Esophagus (tissue), 2 donors: ENCODE measurements around the gene ACSL4. TPM values are rescaled to one million over a fixed set of nuclear protein-coding genes. Genes with fewer than 3 reads are reported as not detected.
"Not testable (repeated sequence)": the region's sequence is repeated elsewhere in the genome, so short reads cannot be mapped to it uniquely, and the experiment has no call there.

Source experiments
- H3K27ac ChIP-seq, 2 donors: one replicate each; pipeline ENCODE4 v1.5.1; 2013; ENCODE audit warnings: low read depth in 2 of 2, mild to moderate bottlenecking in 2 of 2, inconsistent platforms in 1 of 2, low read length in 1 of 2, moderate library complexity in 1 of 2
- H3K27me3 ChIP-seq, 2 donors: one replicate each; pipeline ENCODE4 v1.6.1; 2013; ENCODE audit warnings: low read length in 2 of 2, control low read depth in 1 of 2, mild to moderate bottlenecking in 1 of 2; ENCODE audit not compliant: insufficient read depth in 2 of 2, control insufficient read depth in 1 of 2
- H3K36me3 ChIP-seq, 2 donors: one replicate each; pipeline ENCODE4 v1.6.1; 2013; ENCODE audit warnings: low read length in 1 of 2; ENCODE audit not compliant: control insufficient read depth in 2 of 2, insufficient read depth in 2 of 2
- H3K4me1 ChIP-seq, 2 donors: one replicate each; pipeline ENCODE4 v1.6.1; 2013; ENCODE audit warnings: low read length in 1 of 2; ENCODE audit not compliant: control insufficient read depth in 2 of 2, insufficient read depth in 2 of 2
- H3K4me3 ChIP-seq, 2 donors: one replicate each; pipeline ENCODE4 v1.5.1; 2013; ENCODE audit warnings: low read length in 2 of 2, mild to moderate bottlenecking in 2 of 2, low read depth in 1 of 2, moderate library complexity in 1 of 2
- H3K9me3 ChIP-seq, 2 donors: one replicate each; pipeline ENCODE4 v1.6.1; 2013; ENCODE audit warnings: mild to moderate bottlenecking in 2 of 2, low read depth in 1 of 2, low read length in 1 of 2, moderate library complexity in 1 of 2; ENCODE audit not compliant: control insufficient read depth in 2 of 2, insufficient read depth in 1 of 2
- WGBS, 2 donors: extraction: QIAGEN DNeasy Blood & Tissue Kit; methylation state at CpG; one replicate each; pipeline ENCODE4 v1.1.7; 2013; 5-methylcytosine and 5-hydroxymethylcytosine counted together
- polyA plus RNA-seq, 2 donors: library from polyadenylated mRNA; stranded (reverse); fragments of 200-250 nt; gene quantifications; one replicate each; pipeline ENCODE4 v1.2.3, GENCODE V29; 2013
- donor health status: healthy with polysubstance abuse.
- donor health status: Bipolar disorder and iron deficiency.

ACSL4 gene
- polyA plus RNA-seq, 2 donors, result 5.9 to 7.4 TPM

DNA sequence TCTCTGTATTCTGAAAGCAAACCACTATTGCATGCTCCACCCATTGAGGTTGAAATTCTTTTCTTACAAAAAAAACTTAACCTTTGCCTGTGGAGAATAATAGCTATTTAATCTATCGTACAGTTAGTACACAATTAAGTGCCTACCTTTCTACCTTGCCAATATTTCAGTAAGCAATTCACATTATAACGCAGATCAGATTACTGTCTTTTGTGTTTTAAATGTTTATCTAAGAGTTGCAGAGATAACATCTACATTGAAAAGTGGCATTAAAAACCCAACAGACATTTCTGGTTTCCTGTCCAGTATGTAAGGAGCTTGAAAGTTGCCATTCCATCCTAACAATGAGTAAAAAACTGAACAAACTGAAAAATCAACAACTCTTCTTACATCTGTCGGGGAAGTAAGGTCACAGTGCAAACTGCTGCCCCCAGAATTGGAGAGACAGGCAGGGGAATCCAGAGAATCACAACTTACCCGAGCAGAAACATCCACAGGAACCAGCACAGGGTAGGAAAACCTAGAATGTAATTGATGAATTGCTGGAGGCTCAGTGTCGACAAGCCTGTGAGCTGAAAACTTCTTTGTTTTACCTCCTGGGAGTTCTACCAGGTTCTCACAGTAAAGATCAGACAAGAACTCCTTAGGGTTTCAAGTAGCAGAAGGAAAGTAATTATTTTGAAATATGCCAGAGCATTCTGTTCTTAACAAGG is 27.3 kb upstream of the ACSL4 start:
- 35 to 48% methylated on average over 5 of the region's 5 CpGs for WGBS, 2 donors
- no peak overlapping the region for H3K4me3 ChIP-seq
- H3K27me3 ChIP-seq, result no peaks in the 10 kb centered on the region
- H3K27ac ChIP-seq, result no peak overlapping the region
- no peaks in the 10 kb centered on the region for H3K9me3 ChIP-seq
- no peaks in the 10 kb centered on the region for H3K4me1 ChIP-seq
- H3K36me3 ChIP-seq, result no peaks in the 10 kb centered on the region

GRCh38 chrX:109753256-109753655 is 20.2 kb upstream of the ACSL4 start:
- Histone ChIP-seq H3K4me3 (no peak overlapping the region), H3K9me3 (no peaks in the 10 kb centered on the region), H3K36me3 (no peaks in the 10 kb centered on the region), H3K27ac (no peak overlapping the region), H3K4me1 (no peaks in the 10 kb centered on the region), H3K27me3 (peaks cover 0 to 2% of the 10 kb centered on the region in 2 donors)
- 82 to 94% methylated on average over 4 of the region's 4 CpGs for WGBS, 2 donors

GRCh38 chrX:109751698-109752097 is 18.6 kb upstream of the ACSL4 start:
- no peak overlapping the region for H3K27ac ChIP-seq
- no peaks in the 10 kb centered on the region for H3K4me1 ChIP-seq
- no peak overlapping the region for H3K4me3 ChIP-seq
- peaks cover 0 to 2% of the 10 kb centered on the region in 2 donors for H3K27me3 ChIP-seq
- 43 to 52% methylated on average over 2 of the region's 2 CpGs for WGBS, 2 donors
- no peaks in the 10 kb centered on the region for H3K36me3 ChIP-seq
- H3K9me3 ChIP-seq, result no peaks in the 10 kb centered on the region

DNA sequence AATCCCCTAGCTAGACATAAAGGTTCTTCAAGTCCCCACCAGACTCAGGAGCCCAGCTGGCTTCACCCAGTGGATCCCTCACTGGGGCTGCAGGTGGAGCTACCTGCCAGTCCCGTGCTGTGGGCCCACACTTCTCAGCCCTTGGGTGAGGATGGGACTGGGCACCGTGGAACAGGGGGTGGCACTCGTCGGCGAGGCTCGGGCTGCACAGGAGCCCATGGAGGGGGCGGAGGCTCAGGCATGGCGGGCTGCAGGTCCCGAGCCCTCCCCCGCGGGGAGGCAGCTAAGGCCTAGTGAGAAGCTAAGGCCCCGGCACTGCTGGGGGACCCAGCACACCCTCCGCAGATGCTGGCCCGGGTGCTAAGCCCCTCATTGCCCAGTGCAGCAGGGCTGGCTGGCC is 16.1 kb upstream of the ACSL4 start:
- WGBS, 2 donors, result 90 to 91% methylated on average over 14 of the region's 14 CpGs
- Histone ChIP-seq H3K27ac (no peak overlapping the region), H3K4me1 (no peaks in the 10 kb centered on the region), H3K9me3 (no peaks in the 10 kb centered on the region), H3K27me3 (peaks cover 0 to 2% of the 10 kb centered on the region in 2 donors), H3K4me3 (no peak overlapping the region), H3K36me3 (no peaks in the 10 kb centered on the region)

DNA sequence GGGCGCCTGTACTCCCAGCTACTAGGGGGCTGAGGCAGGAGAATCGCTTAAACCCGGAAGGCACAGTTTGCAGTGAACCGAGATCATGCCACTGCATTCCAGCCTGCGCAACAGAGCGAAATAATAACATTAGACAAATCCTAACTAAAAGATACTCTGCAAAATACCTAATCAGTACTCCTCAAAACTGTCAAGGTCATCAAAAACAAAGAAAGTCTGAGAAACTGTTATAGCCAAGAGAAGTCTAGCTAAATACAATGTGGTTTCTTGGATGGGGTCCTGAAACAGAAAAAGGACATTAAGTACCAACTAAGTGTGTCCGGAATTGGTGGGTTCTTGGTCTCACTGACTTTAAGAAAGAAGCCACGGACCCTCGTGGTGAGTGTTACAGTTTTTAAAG is 14.6 kb upstream of the ACSL4 start:
- no peaks in the 10 kb centered on the region for H3K9me3 ChIP-seq
- H3K27me3 ChIP-seq, result peaks cover 0 to 2% of the 10 kb centered on the region in 2 donors
- no peaks in the 10 kb centered on the region for H3K36me3 ChIP-seq
- no peak overlapping the region for H3K4me3 ChIP-seq
- 88 to 98% methylated on average over 9 of the region's 9 CpGs for WGBS, 2 donors
- no peaks in the 10 kb centered on the region for H3K4me1 ChIP-seq
- no peak overlapping the region for H3K27ac ChIP-seq

GRCh38 chrX:109742722-109743121 is 9.7 kb upstream of the ACSL4 start:
- Histone ChIP-seq H3K27ac (no peak overlapping the region), H3K4me3 (no peak overlapping the region), H3K9me3 (no peaks in the 10 kb centered on the region), H3K4me1 (no peaks in the 10 kb centered on the region), H3K36me3 (no peaks in the 10 kb centered on the region), H3K27me3 (no peaks in the 10 kb centered on the region)
- WGBS, 2 donors, result 61 to 83% methylated on average over 4 of the region's 4 CpGs

DNA sequence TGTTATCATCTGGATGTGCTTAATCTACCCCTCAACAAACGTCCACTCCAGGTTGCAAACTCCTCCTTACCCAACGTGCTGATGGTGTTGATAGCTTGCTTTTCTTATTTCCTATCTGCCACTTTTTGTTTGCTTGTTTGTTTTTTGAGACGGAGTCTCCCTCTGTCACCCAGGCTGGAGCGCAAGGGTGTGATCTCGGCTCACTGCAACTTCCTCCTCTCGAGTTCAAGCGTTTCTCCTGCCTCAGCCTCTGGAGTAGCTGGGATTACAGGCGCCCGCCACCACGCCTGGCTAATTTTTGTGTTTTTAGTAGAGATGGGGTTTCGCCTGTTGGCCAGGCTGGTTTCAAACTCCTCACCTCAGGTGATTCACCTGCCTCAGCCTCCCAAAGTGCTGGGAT is 7.8 kb upstream of the ACSL4 start:
- H3K4me3 ChIP-seq, H3K9me3 ChIP-seq, H3K36me3 ChIP-seq, H3K27ac ChIP-seq, H3K27me3 ChIP-seq, H3K4me1 ChIP-seq: not testable (repeated sequence)
- 57 to 77% methylated on average over 11 of the region's 11 CpGs for WGBS, 2 donors

- Histone ChIP-seq H3K27ac (no peak overlapping the region), H3K9me3 (no peaks in the 10 kb centered on the region), H3K4me1 (no peaks in the 10 kb centered on the region), H3K27me3 (no peaks in the 10 kb centered on the region), H3K36me3 (no peaks in the 10 kb centered on the region), H3K4me3 (no peak overlapping the region)
Measured at GRCh38 chrX:109740433-109740809, 7.4 kb upstream of the ACSL4 start.

GRCh38 chrX:109739625-109740432 is 6.8 kb upstream of the ACSL4 start:
- 41 to 53% methylated on average over 6 of the region's 6 CpGs for WGBS, 2 donors
- H3K27ac ChIP-seq, result peak overlapping the region in 1 of 2 donors; percentile 1

More at GRCh38 chrX:109739625-109740432, 6.8 kb upstream of the ACSL4 start:
- H3K9me3 ChIP-seq, result no peaks in the 10 kb centered on the region
- no peak overlapping the region for H3K4me3 ChIP-seq
- H3K4me1 ChIP-seq, result no peaks in the 10 kb centered on the region
- no peaks in the 10 kb centered on the region for H3K36me3 ChIP-seq
- H3K27me3 ChIP-seq, result no peaks in the 10 kb centered on the region
